Peyer's patch (tissue), 4 donors: ENCODE data around the gene TPCN2. TPM values are rescaled to one million over a fixed set of nuclear protein-coding genes. Genes with fewer than 3 reads are reported as not detected.

Experiments used
- DNase-seq, 3 donors: peaks; one replicate each; pipeline ENCODE4 v3.0.0-alpha.2; 2017 to 2019
- H3K27ac ChIP-seq, 4 donors: fragments of 200-600 bp; sonication (generic); one replicate each; pipeline ENCODE4 v1.5.1; 2016 to 2019
- H3K27me3 ChIP-seq, 2 donors: fragments of 200-600 bp; sonication (generic); one replicate each; pipeline ENCODE4 v1.5.1; 2019
- H3K36me3 ChIP-seq, 3 donors: fragments of 200-600 bp; sonication (generic); one replicate each; pipeline ENCODE4 v1.5.1; 2016 to 2019
- H3K4me1 ChIP-seq, 4 donors: fragments of 200-600 bp; sonication (generic); one replicate each; pipeline ENCODE4 v1.5.1; 2016 to 2019
- H3K4me3 ChIP-seq, 4 donors: fragments of 200-600 bp; sonication (generic); 1 replicate in 3 of 4; 2 replicates in 1 of 4; pipeline ENCODE4 v1.5.1; 2016 to 2019; ENCODE audit warnings: mild to moderate bottlenecking in 1 of 4
- H3K9me3 ChIP-seq, 4 donors: fragments of 200-600 bp; sonication (generic); one replicate each; pipeline ENCODE4 v1.5.1; 2016 to 2019; ENCODE audit warnings: mild to moderate bottlenecking in 1 of 4
- POLR2A ChIP-seq, 2 donors: fragments of 450-650 bp; IDR thresholded peaks; one replicate each; pipeline ENCODE4 v1.5.1; 2017; ENCODE audit warnings: antibody characterized with exemption in 2 of 2, mild to moderate bottlenecking in 2 of 2, moderate library complexity in 2 of 2
- total RNA-seq, 4 donors: library from RNA; depleted of rRNA; stranded (reverse); fragments of >200 nt; gene quantifications; one replicate each; pipeline ENCODE4 v1.1.0, GENCODE V29; 2016
- TF ChIP-seq, protein P1 (sequence below), 6 experiments: fragments of 450-650 bp in 4 of 6; fragments of 200-600 bp in 2 of 6; sonication (generic) in 1 of 6; IDR thresholded peaks; one replicate each; pipeline ENCODE4 v1.5.1; 2017 to 2019; ENCODE audit warnings: antibody characterized with exemption in 6 of 6, mild to moderate bottlenecking in 3 of 6, moderate library complexity in 1 of 6

The TPCN2 gene
- total RNA-seq, 4 donors from 2014 or later: 22.4 to 42.5 (median 33.0) TPM

DNA sequence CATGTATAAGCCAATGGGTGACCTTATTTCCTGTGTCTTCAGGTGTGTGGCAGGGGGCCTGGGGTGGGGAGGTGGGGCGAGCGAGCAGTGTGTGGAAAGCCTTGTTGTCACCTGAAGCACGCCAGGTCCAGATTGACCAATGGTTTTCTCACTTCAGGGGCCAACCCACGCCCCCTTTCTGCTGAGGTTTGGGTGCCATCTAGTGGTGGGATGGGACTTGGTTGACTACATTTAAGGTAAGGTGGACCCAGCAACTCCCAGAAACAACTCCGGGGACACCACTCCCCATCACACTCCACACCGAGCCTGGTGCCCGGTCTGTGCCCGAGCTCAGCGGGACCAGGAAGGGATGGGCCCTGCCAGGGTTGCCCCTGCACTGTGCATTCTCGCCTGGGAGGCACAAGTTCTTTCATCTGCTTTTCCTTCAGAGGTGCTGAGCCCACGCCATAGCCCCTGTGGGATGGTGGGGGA, 40.0 kb downstream of the TPCN2 start:
- TF ChIP-seq, protein P1, sequence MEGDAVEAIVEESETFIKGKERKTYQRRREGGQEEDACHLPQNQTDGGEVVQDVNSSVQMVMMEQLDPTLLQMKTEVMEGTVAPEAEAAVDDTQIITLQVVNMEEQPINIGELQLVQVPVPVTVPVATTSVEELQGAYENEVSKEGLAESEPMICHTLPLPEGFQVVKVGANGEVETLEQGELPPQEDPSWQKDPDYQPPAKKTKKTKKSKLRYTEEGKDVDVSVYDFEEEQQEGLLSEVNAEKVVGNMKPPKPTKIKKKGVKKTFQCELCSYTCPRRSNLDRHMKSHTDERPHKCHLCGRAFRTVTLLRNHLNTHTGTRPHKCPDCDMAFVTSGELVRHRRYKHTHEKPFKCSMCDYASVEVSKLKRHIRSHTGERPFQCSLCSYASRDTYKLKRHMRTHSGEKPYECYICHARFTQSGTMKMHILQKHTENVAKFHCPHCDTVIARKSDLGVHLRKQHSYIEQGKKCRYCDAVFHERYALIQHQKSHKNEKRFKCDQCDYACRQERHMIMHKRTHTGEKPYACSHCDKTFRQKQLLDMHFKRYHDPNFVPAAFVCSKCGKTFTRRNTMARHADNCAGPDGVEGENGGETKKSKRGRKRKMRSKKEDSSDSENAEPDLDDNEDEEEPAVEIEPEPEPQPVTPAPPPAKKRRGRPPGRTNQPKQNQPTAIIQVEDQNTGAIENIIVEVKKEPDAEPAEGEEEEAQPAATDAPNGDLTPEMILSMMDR (IDR thresholded peaks at IDR 0.05): peak; percentile 31 to 72 (median 66)
- TF ChIP-seq POLR2A (IDR thresholded peaks at IDR 0.05): no peak

DNA sequence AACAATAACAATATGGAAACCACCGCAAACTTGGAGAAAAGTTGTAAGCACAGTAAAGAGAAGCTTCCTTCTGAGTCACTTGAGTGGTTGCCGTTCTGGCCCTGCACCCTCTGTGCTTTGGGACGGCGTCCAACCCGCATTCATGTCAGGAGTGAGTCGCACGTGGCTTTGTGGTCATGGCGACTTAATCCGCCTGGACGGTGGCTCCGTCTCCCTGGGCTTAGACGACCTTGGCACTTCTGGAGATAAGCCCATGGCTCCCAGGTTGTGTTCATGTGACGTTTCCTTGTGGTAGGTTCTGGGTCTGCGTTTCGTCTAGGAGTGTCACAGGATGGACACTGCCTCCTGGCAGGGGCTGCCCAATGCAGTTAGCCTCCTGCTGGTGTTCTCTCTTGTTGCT, 40.5 kb downstream of the TPCN2 start:
- Histone ChIP-seq H3K27me3 (no peaks in the 10 kb centered on the region), H3K27ac (no peak overlapping the region), H3K9me3 (no peaks in the 10 kb centered on the region), H3K4me3 (no peak overlapping the region), H3K36me3 (peaks cover 0 to 50% (median 0%) of the 10 kb centered on the region in 3 donors), H3K4me1 (no peaks in the 10 kb centered on the region)
- no peak for DNase-seq
- TF ChIP-seq POLR2A (IDR thresholded peaks at IDR 0.05): no peak
- TF ChIP-seq, protein P1 (IDR thresholded peaks at IDR 0.05): no peak

More for the DNA sequence above, 40.0 kb downstream of the TPCN2 start:
- Histone ChIP-seq H3K4me1 (no peaks in the 10 kb centered on the region), H3K27ac (no peak overlapping the region), H3K9me3 (no peaks in the 10 kb centered on the region), H3K4me3 (no peak overlapping the region), H3K27me3 (no peaks in the 10 kb centered on the region), H3K36me3 (peaks cover 0 to 50% (median 0%) of the 10 kb centered on the region in 3 donors)
- peak; percentile 65 to 86 (median 74) for DNase-seq

DNA sequence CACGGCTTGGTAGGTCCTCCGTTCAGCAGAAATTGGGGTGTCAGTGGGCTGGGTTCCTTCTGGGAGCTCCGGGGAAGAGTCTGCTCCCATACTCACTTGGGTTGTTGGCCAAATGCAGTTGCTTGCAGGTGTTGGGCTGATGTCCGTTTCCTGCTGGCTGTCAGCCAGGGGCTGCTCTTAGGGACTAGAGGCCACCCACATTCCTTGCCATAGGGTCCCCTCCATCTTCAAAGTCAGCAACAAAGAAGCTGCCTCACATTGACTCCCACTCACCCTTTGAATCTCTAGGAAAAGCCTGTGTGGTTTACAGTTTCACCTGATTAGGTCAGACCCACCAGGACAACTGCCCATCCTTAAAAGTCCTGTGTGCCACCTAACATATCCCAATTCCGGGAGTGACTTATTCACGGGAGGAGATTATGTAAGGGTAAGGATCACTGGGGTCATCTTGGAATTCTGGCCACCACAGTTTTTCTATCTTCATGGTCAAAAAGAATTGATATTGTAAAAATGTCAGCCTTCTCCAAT, 43.0 kb downstream of the TPCN2 start:
- Histone ChIP-seq H3K36me3 (peaks cover 0 to 38% (median 0%) of the 10 kb centered on the region in 3 donors), H3K4me3 (no peak overlapping the region), H3K9me3 (no peaks in the 10 kb centered on the region), H3K27me3 (no peaks in the 10 kb centered on the region), H3K27ac (no peak overlapping the region), H3K4me1 (no peaks in the 10 kb centered on the region)
- TF ChIP-seq POLR2A (IDR thresholded peaks at IDR 0.05): no peak
- TF ChIP-seq, protein P1 (IDR thresholded peaks at IDR 0.05): no peak
- no peak for DNase-seq

DNA sequence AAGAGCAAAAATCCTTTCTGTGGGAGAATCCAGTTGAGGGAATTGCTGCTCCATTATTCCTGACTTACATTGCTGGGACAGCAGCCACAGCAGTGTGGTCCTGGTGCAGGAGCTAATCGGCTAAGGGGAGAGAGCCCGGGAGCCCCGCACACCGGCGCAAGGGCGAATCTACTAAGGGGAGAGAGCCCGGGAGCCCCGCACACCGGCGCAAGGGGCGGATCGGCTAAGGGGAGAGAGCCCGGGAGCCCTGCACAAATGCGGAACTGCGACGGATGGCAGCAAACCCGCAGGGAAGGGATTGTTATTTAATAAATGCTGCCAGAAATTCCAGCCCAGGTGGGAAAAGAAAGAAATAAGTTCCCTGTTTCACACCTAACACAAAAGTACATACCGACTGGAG, 43.5 kb downstream of the TPCN2 start:
- Histone ChIP-seq H3K27me3 (no peaks in the 10 kb centered on the region), H3K9me3 (no peaks in the 10 kb centered on the region), H3K4me3 (no peak overlapping the region), H3K27ac (no peak overlapping the region), H3K4me1 (no peaks in the 10 kb centered on the region), H3K36me3 (peaks cover 0 to 38% (median 0%) of the 10 kb centered on the region in 3 donors)
- no peak for DNase-seq
- no peak for TF ChIP-seq POLR2A (IDR thresholded peaks at IDR 0.05)
- TF ChIP-seq, protein P1 (IDR thresholded peaks at IDR 0.05): no peak

DNA sequence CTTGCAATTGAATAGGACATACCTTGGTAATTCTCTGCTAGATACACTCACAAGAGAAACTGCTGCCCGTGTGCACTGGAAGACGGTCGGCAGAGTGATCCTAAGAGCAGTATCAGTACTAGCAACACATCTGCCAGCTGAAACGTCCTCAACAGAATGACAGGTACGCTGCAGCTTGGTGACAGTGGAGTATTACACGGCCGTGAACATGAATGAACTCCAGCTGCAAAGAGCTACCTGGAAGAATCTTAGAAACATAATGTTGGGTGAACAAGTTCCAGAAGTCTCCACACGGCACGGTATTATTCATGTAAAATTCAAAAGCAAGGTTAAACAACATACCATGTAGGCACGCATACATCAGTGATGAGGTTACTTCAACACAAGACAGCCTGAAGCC, 44.4 kb downstream of the TPCN2 start:
- H3K4me3 ChIP-seq: no peak overlapping the region
- TF ChIP-seq, protein P1 (IDR thresholded peaks at IDR 0.05): no peak
- no peak for TF ChIP-seq POLR2A (IDR thresholded peaks at IDR 0.05)
- DNase-seq: no peak

More for the DNA sequence above, 44.4 kb downstream of the TPCN2 start:
- Histone ChIP-seq H3K36me3 (peaks cover 0 to 34% (median 0%) of the 10 kb centered on the region in 3 donors), H3K27me3 (no peaks in the 10 kb centered on the region), H3K27ac (no peak overlapping the region), H3K9me3 (no peaks in the 10 kb centered on the region), H3K4me1 (no peaks in the 10 kb centered on the region)
